Fibroblast of skin of left quadriceps (primary cell): ENCODE results near the gene NAV2.
"Not testable (repeated sequence)": the region's sequence is repeated elsewhere in the genome, so short reads cannot be mapped to it uniquely, and the experiment has no call there.

Source experiments
- DNase-seq, 2 experiments: peaks; one replicate each; pipeline ENCODE4 v3.0.0-alpha.2; 2013; ENCODE audit warnings: low read depth in 2 of 2

NAV2 gene

DNA sequence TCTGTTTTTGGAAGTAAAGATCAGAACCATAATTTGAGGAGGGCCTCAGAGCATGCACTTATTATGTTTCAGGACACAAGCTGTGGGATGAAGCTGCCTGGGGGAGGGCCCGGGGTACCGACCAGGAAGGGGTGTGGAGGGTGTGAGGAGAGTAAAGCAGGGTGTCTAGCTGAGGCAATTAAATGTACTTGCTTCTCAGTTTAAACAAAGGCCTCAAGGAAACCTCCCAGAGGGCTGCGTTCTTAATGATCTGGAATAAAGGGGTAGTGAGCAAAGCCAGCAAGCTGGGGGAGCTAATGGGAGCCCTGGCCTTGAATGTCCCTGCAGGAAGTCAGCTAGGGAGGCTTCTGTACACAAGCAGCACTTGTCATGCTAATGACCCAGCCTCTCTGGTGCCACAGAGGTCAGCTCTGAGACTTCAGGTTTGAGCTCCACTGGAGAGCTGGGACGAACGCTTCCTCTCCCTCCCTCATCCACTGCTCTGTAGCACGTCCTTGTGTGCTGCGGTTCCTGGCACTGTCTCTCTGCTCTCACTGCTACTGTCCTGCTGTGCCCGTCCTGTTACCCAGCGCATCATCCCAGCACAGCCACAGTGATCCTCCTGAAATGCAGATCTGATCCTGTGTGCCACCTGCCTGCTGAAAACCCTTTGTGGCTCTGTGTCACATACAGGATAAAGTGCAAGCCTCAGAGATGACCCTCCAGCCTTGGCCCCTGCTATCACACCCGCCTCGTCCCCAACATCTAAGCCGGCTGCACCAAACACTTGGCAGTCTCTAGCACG is 287.9 kb downstream of the NAV2 start:
- DNase-seq, result no peak

DNA sequence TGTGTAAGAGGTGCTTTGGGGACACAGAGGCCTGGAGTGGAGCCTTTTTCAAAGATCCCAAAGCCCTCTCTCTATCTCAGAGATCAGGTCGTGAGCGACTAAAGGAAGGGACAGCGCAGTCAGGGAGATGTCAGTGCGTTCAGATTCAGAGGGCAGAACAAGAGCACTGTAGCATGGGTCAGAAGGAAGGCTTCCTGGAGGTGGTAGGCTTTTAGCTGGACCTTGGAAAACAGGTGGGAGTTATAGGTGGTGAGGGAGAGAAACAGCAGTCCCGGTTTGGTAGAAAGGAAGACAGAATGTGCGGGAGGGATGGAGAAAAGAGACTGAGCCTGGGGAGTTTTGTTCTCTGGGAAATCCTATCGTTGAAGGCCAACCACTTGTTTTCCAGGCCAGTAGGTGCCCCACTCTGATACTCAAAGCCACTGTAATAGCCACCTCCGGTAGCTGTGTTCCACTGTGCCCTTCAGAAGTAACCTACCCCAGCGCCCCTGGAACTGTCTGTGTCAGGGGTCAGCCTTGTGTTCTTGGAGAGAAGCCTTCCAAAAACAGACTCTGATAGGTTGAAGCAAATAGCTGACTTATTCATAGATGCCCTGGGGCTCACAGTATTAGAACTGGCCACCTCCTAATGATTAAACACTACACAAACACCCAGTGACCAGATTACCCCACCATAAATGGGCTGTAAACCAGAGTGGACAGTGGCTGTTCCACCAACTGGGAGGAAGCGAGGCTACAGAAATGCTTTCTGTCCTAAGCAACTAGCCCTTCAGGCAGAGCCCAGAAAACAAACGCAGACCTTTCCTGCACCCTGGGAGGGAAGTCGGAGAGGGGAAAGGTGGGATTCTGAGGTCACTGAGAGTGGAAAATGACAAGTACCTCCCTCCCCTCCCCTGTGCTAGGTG is 289.9 kb downstream of the NAV2 start:
- DNase-seq, result no peak

DNA sequence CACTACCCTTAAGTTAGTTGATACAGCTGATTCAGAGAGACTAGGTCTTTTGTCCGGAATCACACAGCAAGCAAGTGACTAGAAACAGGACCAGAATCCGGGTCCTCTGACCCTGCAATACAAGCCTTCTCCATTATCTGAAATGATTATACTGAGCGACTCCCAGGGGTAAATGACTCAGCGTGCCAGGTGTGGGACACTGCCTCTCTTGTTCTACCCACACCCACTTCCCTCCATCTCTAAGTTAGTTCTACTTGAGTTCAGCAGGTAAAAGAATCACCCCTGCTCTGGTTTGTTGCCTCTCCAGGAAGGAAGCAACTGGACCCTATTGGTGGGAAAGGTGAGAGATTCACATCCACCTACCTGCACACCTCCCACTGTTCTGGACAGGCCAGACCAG is 290.7 kb downstream of the NAV2 start:
- no peak for DNase-seq

DNA sequence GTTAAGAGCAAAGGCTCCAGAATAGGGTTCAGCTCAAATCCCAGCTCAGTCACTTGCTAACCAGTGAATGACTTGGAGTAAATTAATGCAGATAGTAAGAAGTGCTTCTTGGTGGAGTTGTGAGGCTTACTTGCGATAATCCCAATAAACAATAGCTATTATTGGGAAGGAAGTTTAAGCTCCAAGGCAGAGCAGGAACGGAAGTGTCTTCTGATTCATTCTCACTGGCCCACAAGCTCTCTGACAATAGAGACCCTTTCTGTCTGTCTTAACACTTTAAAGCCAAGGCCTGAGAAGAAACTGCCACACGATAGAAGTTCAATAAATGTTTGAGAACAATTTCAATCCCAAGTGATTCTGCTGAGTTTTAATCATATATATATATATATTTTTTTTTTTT is 292.2 kb downstream of the NAV2 start:
- no peak for DNase-seq

DNA sequence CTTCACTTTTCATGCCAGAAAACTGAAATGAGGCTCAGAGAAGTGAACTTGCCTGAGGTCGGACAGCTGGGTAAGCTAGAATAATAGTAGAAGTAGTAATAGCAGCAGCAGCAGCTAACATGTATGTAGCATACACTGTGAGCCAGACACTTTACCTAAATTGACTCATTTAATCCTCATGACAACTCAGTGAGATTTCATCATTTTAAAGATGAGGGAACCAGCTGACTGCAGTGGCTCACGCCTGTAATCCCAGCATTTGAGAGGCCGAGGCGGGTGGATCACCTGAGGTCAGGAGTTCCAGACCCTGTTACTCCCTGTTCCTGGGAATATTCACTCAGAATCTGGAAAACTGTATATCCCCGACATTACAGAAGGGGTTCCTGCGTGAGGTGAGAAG is 293.1 kb downstream of the NAV2 start:
- no peak for DNase-seq

DNA sequence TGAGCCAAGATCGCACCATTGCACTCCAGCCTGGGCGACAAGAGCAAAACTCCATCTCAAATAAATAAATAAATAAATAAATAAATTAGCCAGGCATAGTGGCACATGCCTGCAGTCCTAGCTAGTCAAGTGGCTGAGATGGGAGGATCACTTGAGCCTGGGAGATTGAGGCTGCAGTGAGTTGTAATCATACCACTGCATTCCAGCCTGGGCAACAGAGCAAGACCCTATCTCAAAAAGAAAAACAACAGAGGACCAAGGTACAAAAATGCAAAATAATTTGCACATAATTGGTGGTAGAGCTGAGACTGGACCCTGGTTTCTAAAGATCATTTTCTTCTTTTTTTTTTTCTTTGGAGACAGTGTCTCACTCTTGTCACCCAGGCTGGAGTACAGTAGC is 294.0 kb downstream of the NAV2 start:
- DNase-seq, result not testable (repeated sequence)

DNA sequence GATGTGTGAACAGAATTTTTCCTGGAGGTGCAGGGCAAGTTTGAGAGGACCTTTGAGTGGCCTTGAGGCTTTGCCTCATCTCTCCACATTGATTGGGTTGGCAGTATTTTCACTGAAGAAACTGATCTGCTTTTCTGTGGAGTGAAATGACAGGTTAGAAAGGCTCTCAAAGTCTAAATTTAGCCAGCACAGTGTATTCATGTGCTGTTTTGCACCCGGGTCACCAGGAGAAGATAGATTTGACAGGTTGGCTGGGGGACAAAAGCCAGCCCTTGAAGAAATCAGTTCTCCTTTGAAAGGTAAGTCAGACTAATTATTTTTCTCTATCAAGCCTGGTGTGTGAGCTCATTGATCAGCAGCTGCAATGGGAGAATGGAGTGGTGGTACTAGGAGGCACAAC is 294.7 kb downstream of the NAV2 start:
- DNase-seq, result no peak

DNA sequence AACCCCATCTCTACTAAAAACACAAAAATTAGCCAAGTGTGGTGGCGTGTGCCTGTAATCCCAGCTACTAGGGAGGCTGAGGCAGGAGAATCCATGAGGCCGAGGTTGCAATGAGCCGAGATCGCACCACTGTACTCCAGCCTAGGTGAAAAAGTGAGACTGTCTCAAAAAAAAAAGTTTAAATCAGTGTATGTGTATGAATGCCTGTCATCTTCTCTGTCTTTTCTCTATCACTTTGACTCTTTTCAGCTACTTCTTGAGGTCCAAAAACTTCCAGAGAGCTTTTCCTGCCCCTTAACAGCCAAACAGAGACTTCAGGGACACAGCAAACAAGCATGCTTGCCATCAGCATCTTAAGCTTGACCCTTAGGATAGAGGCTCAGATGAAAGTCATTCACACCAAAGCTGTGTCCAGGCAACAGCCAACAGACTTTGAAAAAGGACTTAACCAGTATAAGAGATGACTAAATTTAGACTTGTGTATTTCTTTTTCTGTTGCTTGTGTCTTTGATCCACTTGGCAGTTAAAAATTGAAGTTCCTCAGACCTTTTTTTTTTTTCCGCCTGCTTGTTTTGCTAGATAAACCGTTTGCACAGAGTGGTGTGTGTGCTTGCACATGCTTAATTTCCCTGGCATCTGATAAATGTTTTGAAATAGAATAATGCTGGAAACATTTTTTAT is 295.7 kb downstream of the NAV2 start:
- DNase-seq, result no peak

DNA sequence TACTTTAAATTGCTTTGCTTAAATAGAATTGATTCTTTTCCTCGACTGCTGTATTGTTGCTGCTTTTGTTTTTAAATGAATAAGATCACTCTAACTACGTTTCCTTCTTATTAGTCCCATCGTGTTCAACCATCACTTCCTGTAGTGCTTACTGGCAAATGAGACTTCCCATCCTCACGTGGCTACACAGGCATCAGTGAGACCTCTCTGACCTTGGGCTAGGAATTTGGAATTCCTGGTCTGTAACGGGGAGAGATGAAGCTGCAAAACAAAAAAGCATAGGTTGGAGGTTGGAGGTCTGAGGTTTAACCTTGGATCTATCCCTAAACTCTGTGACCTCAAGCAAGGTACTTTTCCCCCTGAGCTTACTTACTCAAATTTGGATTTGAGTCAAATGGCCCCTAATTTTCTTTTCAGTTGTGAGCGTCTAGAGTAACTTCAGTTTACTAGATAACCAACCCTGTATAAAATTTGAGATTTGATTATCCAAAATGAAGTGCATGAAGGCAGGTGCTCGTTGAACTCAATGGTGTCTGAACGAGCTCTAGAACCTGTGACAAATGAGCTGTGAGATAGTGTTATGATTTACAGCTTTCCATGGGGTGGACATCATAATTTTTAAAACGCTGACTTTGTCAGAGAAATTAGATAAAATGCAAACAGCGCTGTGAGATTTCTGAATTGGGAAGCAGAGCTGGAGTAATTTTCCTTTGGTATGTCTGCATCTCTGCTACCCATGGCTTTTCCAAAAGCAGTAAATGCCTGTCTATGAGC is 296.4 kb downstream of the NAV2 start:
- no peak for DNase-seq

DNA sequence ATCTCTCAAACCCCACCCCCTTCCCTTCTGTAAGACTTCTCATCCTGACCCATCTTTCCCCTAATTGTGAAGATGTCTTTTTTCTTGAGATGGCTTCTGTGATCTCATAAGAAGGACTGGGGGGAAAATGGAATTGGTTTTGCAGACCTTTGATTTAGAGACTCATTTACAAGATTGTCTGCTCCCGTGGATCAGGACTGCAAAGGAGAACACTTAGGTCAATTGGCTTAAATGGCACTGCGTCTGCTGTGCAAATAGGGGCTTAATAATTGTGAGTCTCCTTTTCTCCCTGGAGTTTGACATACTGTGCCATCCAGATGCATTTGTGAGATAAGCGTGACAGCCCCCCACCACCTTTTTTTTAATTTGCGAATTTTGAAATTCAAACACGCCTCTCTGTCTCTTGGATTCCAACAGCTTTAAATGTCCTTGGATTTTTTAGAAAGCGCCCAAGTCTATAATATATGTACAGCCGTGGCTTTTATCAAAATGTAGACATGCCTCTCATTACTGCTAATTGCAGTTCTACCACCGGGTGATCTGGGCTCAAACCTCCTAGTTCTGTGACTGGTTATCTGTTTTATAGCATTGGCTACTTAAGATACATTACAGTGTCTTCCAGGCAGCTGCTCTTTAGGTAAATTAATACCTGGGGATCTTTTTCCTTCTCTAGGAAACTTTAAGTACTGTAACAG is 297.7 kb downstream of the NAV2 start:
- no peak for DNase-seq

DNA sequence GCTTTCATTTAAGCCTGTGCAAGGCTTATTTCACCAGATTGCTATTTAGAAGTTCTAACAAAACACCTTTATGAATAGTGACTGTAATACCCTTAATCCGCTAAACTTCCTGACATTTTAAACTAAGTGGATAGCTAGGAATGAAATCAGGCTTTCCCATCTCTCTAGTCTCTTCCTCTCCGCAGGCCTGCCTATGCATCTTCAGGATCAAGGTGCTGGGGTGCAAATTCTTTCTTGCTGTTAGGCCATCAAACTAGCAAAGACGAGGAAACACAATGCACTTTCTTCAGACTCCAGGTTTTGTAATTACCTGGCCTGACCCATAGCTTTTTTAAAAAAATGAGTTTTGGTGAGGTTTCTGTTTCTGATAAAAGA is 298.2 kb downstream of the NAV2 start:
- DNase-seq, result no peak

DNA sequence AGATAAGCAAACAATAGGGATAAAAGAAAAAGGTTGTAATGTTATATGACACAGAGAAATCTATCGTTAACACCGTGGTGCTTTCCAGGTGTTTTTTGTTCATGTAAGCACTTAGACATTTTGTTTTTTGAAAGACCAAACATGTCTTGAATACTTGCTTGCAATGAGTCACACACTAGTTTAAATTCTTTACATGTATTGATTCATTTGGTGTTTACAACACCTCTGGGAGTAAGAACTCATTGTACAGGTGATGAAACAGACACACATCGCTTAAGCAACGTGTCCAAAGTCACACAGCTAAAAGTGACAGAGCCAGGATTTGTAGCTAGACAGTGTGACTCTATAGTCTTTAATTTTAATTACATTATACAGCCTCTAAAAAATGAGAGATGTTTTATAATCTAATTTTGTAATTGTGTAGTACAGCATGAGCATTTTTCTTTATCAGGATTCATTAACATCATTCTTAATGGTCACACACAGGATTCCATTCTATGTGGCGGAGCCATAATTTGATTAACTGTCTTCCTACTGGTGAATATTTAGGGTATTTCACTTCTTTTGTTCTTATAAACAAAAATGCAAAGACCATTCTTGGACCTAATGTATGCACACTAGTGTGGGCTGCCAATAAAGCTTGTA is 298.8 kb downstream of the NAV2 start:
- no peak for DNase-seq

DNA sequence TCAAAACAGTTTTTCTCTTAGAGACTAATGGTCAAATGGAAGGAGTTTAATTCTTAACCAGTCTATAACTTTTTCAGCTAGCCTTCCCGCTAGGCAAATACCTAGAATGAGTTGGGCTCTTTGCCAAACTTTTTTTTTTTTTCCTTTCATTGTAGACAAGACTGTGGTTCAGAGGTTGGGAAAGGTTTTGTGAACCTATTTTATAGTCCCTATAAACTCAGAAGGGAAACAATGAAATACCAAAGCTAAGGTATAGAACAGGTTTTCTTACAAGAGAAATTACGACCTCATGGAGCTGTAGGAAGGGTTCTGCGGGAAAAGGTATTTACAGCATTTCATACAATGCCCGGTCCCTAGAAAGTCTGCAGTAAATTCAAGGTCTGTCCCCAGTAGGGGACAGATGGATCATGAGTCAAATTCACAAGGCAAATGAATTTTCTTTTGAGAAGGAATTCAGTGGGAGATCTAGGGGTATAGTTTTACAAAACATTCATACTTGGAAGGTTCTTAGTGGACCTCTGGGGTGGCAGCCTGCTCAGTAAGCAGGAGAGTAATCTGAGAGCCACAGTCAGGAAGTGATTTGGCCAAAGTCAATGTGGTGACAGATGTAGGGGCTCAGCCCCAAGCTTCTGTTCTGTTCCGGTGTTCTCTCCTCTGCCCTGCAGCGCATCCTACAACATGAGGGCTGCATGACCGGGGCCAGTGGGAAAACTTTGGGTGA is 300.9 kb downstream of the NAV2 start:
- DNase-seq, result no peak

DNA sequence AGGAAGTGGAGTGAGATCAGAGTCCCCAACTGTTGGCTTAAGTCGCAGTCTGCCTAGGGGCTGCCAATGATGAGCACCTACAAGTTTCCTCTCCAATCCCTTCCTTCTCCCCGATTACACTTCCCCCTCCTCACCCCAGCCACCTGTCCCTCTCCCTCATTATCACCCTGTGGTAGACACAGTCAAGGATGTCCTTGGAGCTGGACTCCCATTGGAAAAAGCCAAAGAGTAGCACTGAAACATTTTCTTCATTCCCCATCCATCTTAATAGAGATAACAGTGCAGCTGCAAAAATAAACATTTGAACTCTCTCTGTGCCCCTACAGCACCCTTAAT is 301.4 kb downstream of the NAV2 start:
- no peak for DNase-seq

DNA sequence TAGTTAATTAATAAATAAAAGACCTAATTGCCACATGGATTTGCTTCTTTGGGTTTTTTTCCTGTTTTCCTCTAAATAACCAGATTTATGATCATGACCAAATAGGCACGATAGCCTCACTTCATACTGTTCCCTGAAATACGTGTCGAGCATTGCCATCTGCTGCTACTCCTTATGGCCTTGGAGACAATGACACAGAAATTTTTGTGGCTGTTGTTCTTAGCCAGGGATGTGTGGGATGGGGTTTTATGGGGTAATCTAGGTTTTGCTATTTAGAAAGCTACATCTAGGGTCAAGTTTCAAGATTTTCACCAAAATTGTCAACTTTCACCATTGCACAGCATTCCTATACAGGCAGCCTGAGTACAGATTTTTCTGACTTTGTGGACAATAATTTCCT is 302.5 kb downstream of the NAV2 start:
- DNase-seq, result no peak

DNA sequence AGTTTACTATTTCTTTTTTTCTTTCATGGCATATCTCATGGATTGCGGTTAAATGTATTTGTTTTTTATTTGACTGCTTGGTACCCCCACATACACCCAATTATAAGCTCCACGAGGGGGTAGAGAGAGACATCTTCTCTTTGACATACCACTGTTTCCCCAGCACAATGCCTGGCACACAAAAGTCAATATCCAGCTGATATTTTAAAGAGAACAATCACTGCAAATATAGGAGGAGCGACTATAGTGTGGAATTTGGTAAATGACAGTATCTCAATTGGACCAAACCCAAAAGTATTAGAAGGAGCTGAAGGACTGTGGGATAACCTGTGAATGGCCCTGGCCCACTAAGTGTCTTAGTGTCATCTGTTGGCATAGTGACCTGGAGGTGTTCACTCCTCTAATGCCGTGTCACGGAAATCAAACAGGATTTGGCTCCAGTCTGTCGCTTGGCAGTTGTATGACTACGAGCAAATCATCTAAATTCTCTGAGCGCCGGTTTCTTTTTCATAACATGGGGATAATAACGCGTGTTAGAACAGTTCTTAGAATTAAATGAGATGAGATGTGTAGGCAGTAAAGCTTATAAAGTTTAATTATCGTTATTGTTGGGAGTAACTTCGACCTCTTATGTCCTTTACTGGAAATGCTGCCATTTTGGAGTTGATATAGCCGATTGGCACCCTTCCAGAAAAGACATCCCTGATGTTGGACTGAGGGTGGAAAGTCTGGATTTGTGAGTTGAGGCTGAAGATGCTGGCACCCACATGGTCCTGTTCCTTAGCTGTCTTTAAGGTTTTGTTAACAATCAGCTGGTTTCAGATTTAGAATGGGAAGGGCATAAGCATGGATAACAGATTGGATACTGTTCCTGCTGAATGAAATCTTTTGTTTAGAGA is 303.1 kb downstream of the NAV2 start:
- DNase-seq, result no peak

DNA sequence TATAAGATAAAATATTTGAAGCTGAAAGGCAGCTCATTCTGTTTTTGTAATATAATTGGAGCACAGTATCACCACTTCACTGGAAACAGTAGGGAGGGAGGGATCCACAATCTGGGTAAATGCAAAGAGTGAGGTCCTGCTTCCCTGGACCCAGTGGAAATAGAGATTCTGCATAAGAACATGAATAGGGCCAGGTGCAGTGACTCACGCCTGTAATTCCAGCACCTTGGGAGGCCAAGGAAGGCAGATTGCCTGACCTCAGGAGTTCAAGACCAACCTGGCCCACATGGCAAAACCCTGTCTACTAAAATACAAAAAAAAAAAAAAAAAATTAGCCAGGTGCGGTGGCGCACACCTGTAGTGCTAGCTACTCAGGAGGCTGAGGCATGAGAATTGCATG is 303.9 kb downstream of the NAV2 start:
- DNase-seq, result no peak

DNA sequence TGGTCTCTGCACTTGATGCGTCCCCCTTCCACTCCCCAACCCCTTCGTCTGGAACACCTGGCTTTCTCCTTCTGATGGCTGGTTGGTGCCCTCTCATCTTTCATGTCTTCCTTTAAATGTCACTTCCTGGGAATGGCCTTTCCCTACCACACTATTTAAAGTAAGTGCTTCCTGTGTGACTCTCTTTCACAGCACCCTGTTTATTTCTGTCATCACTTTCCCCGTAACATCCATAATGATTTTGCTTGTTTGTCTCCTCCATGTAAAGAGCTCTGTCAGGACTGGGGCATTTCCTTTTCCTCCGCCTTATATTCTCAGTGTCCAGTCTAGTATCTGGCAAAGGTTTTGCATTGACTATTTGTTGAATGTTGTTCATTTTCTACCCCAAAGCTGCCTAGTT is 304.7 kb downstream of the NAV2 start:
- no peak for DNase-seq

DNA sequence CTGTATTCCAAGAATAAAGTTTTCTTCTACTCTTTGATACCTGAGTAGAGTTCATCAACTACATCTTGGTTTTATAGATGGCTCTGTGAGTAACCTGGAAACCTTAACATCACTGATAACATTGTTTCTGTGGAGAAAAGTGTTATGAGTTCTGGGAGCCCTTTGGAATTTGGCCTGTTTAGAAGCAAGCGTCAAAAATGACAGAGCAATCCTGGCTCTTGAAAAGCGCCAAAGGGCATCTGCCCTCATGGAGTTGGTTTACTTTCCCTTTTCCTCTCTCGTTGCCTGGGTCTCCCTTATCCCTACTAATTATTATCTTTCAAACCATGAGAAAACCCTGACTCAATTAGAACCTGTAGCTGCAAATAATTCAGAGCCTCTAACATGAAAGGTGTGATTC is 307.6 kb downstream of the NAV2 start:
- DNase-seq, result no peak
